ELF-1 (cell line): ENCODE results near the gene HYAL2.
A peak's percentile ranks its signal among the peaks of the same experiment; 100 is the strongest.

Experiments used
- DNase-seq: peaks from one replicate; pipeline ENCODE4 v3.0.0-alpha.2; 2016; ENCODE audit warnings: low read depth, low spot score

HYAL2 gene

DNA sequence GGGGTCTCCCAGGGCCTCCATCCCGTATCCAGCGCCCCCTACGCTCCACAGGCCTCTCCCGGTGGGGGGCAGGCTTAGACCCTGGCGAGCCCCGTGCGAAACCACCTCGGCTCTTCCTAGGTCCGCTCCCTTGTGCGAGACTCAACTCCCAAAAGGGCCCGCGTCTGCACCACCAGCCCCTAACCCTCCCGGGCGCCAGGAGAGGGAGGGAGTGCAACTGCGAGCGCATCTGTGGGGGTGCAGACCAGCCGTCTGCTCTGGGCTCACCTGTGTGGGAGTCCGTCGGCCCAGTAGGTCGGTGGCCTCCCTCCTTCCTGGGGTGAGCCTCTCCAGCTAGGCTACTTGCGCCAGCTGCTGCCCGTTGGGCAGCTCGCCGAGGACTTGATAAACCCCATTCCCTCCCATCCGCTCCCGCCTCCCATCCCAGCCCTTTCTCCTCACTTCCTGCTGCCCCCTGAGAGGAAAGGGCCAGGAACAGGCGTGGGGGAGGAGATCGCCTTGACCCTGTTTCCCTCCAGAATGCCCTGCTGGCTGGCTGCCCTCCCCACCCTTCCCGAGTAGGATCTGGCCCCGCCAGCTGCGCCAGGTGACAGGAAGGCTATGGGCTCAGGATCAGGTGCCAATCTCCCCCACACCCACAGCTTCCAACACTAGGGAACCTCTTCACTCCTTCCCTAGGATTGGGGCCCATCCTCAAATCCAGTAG, at the start of gene HYAL2:
Gene HYAL2, minus strand, starts transcription at position 360 of the 706 bp plus-strand sequence. CDS start 2,256 bp downstream, outside the sequence.
- no peak for DNase-seq

DNA sequence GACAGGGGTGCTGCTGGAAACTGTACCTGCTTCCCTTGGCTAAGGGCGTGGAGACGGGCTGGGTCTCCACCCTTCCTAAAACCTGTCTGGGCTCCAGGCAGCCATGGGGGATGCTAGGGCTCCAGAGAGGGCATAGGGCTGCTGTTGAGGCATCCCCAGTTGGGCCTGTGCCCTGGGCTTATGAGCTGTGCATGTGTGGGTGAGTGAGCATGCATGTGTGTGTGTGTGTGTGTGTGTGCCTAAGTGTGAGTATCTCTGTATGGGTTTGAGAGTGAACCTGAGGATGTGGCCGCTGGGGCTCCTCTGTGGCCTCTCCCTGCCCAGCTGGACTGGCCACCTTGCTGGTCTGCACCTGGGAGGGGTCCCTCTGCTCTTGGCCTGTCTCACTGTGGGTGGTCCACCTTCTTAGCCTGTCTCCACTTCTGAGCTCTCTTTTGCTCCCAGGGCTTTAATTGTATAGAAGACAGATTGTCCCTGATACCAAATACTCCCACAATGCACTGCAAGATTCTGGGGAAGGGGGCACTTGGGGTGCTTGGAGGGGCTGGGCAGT, 48.7 kb upstream of the HYAL2 start:
- no peak for DNase-seq

- DNase-seq, result no peak
These were observed 48.0 kb upstream of the HYAL2 start for GRCh38 chr3:50370594-50370993.

DNA sequence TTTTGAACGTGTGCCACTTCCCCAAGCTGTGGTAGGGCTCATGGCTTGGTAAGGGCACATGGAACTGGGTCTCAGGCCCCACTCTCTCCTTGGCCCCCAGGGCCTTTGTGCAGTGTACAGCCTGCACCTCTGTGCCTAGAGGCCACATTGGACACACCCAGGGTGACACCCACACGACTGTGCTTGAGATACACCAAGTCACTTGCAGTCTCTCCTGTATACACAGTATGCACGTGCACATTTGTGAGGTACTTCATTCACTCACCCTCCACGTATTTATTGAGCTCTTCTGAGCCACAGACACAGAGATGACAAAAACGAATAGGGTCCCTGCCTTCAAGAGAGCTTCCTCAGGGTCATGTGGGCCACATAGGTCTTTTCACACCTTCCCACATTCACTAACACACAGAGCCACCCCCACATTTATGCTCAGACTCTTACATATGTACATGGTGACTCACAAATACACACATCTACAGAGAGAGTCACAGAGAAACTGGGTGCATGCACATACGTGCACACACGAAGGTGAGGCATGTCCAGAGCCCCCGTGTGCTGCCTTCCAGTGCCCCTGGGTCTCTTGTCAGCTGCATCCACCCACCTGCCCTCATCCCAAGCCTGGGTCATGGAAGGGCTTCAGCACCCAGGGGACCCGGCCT, 46.6 kb upstream of the HYAL2 start:
- no peak for DNase-seq

GRCh38 chr3:50365842-50366220, 43.3 kb upstream of the HYAL2 start:
- no peak for DNase-seq

- DNase-seq, result peak; percentile 81
These were observed 42.7 kb upstream of the HYAL2 start for GRCh38 chr3:50365080-50365841.

DNA sequence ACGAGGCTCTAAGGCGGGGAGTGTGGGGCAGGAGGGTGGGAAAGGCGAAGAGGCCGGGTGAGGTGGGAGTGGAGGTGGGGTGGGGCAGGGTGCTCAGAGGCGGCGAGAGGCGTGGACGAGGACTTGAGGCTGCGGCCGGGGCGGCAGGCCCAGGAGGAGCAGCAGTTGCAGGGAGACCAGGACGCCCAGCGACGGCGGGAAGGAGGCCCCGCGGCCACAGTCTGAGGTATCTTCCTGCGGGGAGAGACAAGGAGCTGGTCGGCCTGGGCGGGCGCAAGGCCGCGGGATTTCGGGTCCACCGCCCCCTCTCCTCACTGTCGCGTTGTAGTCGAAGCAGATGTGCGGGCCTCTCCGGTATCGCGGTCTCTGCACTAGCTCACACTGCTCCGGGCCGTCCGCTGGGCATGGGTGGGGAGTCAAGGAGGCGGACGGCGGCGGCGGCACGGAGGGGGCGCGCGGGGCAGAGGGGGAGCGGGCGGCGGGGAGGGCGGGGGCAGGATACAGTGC, 42.1 kb upstream of the HYAL2 start:
- DNase-seq, result peak; percentile 34

- DNase-seq, result no peak
These were observed 37.2 kb upstream of the HYAL2 start for GRCh38 chr3:50359760-50360110.

DNA sequence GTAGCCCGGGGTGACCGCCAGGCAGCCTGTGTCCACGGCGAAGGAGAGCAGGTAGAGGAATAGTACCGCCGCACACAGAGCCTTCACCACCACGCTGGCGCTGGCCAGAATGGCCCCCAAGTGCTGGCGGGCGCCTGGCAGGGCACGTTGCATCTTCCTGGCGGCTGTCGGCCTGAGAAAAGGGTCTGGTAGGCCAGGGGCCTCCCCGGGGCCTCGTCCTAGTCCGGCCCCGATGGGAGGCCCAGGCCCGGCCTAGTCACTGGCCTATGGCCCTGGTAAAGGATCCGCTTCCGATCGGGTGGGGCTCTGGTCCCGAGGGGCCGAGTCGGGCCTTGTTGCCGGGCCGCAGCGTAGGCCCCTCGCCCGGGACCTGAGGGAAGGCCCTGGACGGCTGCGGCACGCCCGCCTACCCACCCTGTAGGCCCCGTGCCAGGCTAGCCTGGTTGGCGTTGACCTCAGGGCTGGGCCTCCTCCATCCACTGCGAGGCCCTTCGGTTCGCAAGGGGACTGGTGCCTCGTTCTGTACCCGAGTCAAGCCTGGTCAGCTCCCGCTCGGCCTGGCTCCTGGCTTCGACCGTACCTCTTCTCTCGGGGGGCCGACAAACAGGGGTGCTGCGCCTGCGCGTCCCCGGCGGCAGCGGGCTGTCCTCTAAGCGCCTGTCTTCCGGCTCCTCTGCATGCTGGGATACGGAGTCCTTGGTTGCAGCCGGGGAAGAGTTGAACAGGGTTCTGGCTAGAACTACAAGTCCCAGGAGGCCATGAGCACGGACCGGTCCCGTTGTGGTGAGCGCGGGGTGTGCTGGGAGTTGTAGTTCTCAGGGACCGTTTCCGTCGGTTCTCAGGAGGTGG, 36.6 kb upstream of the HYAL2 start, which contains the start of gene TMEM115:
Gene TMEM115, minus strand, starts transcription at position 611 of the 849 bp plus-strand sequence. Its CDS starts 458 bp downstream, at position 153.
- peak; percentile 97 for DNase-seq

DNA sequence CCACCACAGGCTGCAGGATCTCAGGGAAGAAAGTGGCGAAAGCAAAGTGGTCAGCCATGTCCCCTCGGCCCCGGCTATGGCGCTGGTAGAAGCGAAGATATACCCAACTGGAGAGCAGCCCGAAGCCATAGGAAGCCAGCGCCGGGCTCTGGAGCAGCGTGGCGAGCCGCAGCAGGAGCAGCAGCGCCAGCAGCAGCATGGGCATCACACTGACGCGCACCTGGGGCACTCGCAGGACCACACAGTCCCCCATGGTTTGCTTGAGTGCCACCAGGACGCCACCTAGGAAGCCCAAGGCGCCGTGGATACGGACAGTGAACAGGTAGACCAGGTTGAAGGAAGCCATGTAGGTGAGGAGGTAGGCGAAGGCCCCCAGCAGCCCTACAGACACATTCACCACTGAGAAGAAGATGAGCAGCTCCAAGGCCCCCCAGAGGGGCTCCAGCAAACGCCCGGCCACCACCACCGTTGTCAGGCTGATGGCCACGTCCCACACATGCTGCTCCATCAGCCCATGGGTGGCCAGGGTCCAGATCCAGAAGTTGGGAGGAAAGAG, 35.9 kb upstream of the HYAL2 start:
- DNase-seq, result no peak

GRCh38 chr3:50357481-50357880, 34.9 kb upstream of the HYAL2 start:
- no peak for DNase-seq

DNA sequence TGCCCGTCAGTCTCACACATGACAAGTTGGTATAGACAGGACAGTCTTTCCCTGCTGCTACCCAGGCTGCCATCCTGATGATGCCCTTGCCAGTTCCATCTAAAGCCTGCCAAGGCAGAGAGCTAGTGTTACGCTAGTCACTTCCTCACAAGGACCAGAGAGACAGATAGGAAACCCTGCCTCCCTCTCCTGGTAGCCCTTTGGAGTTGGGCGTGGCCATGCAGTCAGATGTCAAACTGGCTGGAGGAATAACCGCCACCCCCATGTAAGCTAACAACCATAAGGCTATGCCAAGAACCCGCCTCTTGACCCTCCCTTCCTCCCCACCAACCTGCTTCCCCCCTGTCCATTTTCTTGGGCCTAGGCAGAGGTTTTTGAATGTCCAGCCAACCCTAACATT, 34.0 kb upstream of the HYAL2 start:
- no peak for DNase-seq

DNA sequence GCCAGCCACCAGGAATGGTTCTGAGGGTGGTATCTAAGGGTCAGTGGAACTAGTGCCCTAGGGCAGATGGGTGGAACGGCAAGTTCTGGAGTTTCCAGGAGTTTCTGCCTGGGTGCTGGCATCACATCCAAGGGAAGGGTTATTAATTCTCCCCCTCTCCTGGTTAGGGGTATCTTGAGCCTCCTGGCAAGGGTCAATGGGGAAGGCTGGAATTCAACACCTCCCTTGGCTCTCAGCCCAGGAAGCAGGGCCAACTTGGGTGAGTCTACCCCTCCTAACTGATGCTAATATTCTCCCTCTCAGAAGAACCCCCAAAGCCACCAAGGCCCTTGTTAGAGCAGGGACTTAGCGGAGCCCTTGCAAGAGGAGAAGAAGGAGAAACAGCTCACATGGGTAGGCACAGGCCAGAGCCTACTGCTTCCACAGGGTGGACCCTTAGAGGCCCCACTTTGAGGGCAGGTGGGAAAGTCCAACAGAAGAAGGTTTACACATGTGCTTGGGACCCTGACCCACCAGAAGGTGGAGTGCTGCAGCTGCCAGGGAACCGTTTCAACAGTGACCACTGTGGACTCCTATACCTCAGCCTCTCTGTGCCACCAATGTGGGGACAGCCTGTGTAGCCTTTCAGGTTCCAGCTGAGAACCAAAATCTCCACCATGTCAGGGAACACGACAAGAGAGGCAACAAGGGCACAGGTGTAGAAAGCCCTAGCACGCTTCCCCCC, 33.4 kb upstream of the HYAL2 start:
- DNase-seq, result no peak

DNA sequence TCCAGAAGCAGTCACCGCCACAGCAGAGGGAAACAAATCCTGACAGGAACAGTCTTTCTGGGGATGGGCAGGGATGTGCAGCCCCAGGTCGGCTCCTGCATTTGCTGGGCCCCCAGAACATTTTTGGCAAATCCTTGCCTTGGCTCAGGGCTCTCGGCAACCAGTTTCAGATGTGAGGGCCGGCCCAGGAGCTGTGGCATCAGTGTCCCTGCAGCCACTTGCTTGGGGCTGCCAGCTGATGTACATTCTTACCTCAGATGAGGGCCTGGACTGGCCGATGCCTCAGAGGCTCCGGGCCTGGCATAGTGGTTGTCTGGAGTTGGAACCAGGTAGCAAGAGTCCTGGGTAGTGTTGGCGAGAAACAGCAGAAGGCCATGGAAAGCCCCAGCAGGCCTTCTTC, 32.3 kb upstream of the HYAL2 start:
- DNase-seq, result no peak

DNA sequence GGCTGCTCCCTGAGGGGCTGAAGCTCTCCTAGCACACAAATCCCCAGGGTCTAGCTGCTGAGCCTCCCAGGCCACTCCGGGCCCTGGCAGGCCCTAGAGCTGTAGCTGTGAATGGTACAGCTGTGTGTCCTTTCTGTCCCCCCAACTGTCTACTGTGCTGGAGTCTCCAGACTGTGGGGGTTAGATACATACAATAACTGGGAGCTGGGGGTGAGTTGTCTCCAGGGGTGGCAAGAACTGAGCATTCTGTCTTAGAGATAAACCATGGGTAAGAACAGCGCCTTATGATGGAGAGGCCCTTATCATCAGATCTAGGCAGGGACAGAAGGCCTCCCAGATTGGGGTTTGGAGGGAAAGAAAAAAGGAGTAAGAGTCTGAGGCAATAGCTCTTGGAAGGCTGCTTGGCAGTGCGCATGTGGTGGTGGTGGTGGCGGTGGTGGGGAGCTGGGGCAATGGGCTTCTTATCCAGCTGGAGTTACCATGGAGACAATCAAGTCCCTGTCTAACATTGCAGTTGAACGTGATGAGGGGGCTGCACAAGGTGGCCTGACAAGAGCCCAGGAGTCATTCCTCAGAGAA, 31.7 kb upstream of the HYAL2 start:
- no peak for DNase-seq

- DNase-seq, result no peak
These were observed 30.9 kb upstream of the HYAL2 start for GRCh38 chr3:50353245-50354004.

DNA sequence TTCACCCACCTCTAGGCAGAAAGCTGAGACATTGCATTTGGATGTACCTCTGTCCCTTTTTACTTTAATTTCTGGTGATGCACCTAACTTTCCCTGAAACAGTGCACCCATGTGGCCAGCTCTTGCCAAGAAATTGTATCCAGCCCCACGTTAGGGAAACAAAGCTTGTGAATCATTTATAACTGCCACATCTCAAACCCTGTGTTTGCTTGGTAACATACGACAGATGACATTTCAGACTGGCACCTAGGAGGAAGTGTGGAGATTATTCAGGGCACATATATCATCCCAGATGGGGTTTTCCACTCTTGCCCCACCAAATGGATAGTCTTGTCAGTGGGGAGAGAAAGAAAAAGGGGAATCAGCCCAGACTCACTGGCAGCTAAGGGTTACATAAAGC, 30.2 kb upstream of the HYAL2 start:
- no peak for DNase-seq

DNA sequence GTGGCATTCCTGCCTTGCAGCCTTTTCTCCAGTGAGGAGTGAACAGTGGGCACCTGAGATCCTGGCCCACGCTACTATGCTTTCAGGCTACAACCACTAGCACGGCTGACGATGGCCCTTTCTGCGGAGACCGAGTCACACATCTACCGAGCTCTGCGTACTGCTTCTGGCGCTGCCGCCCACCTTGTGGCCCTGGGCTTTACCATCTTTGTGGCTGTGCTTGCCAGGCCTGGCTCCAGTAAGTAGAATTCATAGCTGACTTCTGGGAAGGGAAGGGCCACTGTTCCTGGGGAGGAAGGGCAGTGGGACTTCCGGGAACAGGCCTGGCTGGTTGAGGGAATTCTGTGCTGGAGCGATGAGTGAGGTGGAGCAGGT, 28.8 kb upstream of the HYAL2 start:
- DNase-seq, result no peak
